ENCODE measurements around the gene VCAN. TPM values are rescaled to one million over a fixed set of nuclear protein-coding genes. Genes with fewer than 3 reads are reported as not detected.

VCAN gene
- total RNA-seq, 1 experiment from 2014 or later = 0.72 TPM

GRCh38 chr5:83564069-83564749 is 92.7 kb downstream of the VCAN start:
- Histone ChIP-seq H3K36me3 (ENCODE audit: control insufficient read depth, insufficient read depth, low read length) (no peaks in the 10 kb centered on the region), H3K9me3 (ENCODE audit: control insufficient read depth, insufficient read depth, low read depth, low read length) (no peaks in the 10 kb centered on the region), H3K4me3 (ENCODE audit: low read depth in 2 of 2, low read length in 2 of 2) (no peak overlapping the region), H3K27me3 (ENCODE audit: control insufficient read depth, insufficient read depth, low read length) (peaks cover 8% of the 10 kb centered on the region), H3K4me1 (ENCODE audit: control insufficient read depth, insufficient read depth, low read length) (no peaks in the 10 kb centered on the region), H3K27ac (ENCODE audit: low read length) (no peak overlapping the region)
- TF ChIP-seq REST (IDR thresholded peaks at IDR 0.05; ENCODE audit: insufficient read depth in 1 of 2, low read depth in 2 of 2, low read length in 1 of 2) (no peak), SIN3A (IDR thresholded peaks at IDR 0.05; ENCODE audit: borderline replicate concordance, insufficient read depth, low read depth, low read length) (no peak), TCF7L2 (IDR thresholded peaks at IDR 0.05; ENCODE audit: low read depth, low read length) (no peak), CTCF (IDR thresholded peaks at IDR 0.05) (peak; percentile 51; the same call in 1 of the 2 replicates)
- ChIA-PET CTCF (no interaction called here), POLR2A (no interaction called here)
- intact Hi-C loops (cut with micrococcal nuclease; ENCODE audit: unreplicated experiment) = loop anchor here (5.0 kb wide), 2 partner anchors 922 to 1212 kb away; no protein-coding TSS in a partner anchor
- ATAC-seq = peak; percentile 62; the same call in 1 of the 2 replicates
- BruUV-seq (replicated peaks) = no TSS peak
- DNase-seq (ENCODE audit: low read depth, low spot score) = peak; percentile 20
- in situ Hi-C loops (cut with HindIII; ENCODE audit: low pct_unique_long_range_greater_than_20kb, low sequenced_read_pairs) = no loop called here

GRCh38 chr5:83567741-83568140 is 96.2 kb downstream of the VCAN start:
- Histone ChIP-seq H3K4me1 (ENCODE audit: control insufficient read depth, insufficient read depth, low read length) (no peaks in the 10 kb centered on the region), H3K9me3 (ENCODE audit: control insufficient read depth, insufficient read depth, low read depth, low read length) (no peaks in the 10 kb centered on the region), H3K27ac (ENCODE audit: low read length) (no peak overlapping the region), H3K4me3 (ENCODE audit: low read depth in 2 of 2, low read length in 2 of 2) (no peak overlapping the region), H3K36me3 (ENCODE audit: control insufficient read depth, insufficient read depth, low read length) (no peaks in the 10 kb centered on the region), H3K27me3 (ENCODE audit: control insufficient read depth, insufficient read depth, low read length) (peaks cover 4% of the 10 kb centered on the region; the same call in 1 of the 2 replicates)
- DNase-seq (ENCODE audit: low read depth, low spot score) = no peak
- ATAC-seq = no peak
- in situ Hi-C loops (cut with HindIII; ENCODE audit: low pct_unique_long_range_greater_than_20kb, low sequenced_read_pairs) (no loop called here), intact Hi-C loops (cut with micrococcal nuclease; ENCODE audit: unreplicated experiment) (no loop called here)
- CTCF ChIA-PET = no interaction called here
- POLR2A ChIA-PET = no interaction called here
- no TSS peak for BruUV-seq (replicated peaks)
- TF ChIP-seq REST (IDR thresholded peaks at IDR 0.05; ENCODE audit: insufficient read depth in 1 of 2, low read depth in 2 of 2, low read length in 1 of 2) (no peak), POLR2AphosphoS5 (IDR thresholded peaks at IDR 0.05; ENCODE audit: low read depth, low read length) (no peak), TCF7L2 (IDR thresholded peaks at IDR 0.05; ENCODE audit: low read depth, low read length) (no peak), SIN3A (IDR thresholded peaks at IDR 0.05; ENCODE audit: borderline replicate concordance, insufficient read depth, low read depth, low read length) (no peak), CTCF (IDR thresholded peaks at IDR 0.05) (no peak)
